ENCODE measurements around the gene DPYD.

DPYD gene

DNA sequence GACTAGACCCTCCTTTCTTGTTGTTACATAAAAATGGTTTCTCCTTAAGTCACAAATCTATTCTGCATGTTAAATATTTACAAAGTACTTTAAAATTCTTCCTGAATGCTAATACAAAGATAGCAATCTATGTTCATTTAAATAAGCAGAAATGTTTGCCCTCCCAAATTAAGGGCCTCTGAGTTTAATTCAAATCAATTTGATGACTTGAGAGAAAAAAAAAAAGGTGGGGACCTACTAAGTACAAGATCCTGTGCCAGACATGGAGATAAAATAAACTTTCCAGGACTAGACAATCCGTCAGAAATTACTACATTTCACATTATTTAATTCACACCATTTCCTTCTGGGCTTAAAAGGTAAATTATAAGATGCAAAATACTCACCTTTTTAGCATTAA lies 548.3 kb downstream of the DPYD start:
- no peak overlapping the region for H3K9ac ChIP-seq (ENCODE audit: low read length)

DNA sequence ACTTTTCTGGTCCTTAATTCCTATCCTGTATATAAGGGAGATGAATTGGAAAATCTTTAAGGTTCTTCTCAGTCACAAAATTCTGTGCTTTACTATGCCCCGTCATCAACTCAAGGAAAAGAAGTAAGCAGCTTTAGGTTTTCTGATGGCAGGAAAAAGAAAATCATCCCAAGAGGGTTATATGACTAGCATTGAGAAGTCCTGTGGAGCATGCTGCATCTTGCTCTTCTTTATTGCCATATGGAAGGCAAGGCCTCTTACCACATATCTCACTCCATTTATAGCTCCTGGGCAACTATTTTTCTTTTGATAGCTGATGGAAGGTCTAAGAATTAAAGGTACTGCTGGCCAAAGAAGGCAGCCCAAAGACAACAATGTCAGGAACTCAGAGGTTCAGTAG lies 552.5 kb downstream of the DPYD start:
- no peaks in the 10 kb centered on the region for H3K79me2 ChIP-seq (ENCODE audit: insufficient read depth, low read length)
- no peak overlapping the region for H3K9ac ChIP-seq (ENCODE audit: low read length)
- no peaks in the 10 kb centered on the region for H3K9me2 ChIP-seq (replicated peaks; ENCODE audit: insufficient read depth, low read length)
- H3K27me3 ChIP-seq (ENCODE audit: low read length): no peaks in the 10 kb centered on the region
- H3K36me3 ChIP-seq (ENCODE audit: low read length): no peaks in the 10 kb centered on the region
- no peak overlapping the region for H3K4me2 ChIP-seq (ENCODE audit: low read depth, low read length, poor library complexity, severe bottlenecking)
- H2AFZ ChIP-seq (ENCODE audit: low read depth, low read length, severe bottlenecking): no peak overlapping the region
- H3K4me3 ChIP-seq (ENCODE audit: insufficient read depth, low read length, poor library complexity, severe bottlenecking): no peak overlapping the region
- H3K27ac ChIP-seq (ENCODE audit: low read depth, low read length): no peak overlapping the region
- H3K9me3 ChIP-seq (ENCODE audit: insufficient read depth, low read length): no peaks in the 10 kb centered on the region
- H3F3A ChIP-seq (ENCODE audit: insufficient read depth): no peaks in the 10 kb centered on the region
- no peaks in the 10 kb centered on the region for H4K20me1 ChIP-seq (ENCODE audit: low read depth, low read length)
- TF ChIP-seq, protein P1, sequence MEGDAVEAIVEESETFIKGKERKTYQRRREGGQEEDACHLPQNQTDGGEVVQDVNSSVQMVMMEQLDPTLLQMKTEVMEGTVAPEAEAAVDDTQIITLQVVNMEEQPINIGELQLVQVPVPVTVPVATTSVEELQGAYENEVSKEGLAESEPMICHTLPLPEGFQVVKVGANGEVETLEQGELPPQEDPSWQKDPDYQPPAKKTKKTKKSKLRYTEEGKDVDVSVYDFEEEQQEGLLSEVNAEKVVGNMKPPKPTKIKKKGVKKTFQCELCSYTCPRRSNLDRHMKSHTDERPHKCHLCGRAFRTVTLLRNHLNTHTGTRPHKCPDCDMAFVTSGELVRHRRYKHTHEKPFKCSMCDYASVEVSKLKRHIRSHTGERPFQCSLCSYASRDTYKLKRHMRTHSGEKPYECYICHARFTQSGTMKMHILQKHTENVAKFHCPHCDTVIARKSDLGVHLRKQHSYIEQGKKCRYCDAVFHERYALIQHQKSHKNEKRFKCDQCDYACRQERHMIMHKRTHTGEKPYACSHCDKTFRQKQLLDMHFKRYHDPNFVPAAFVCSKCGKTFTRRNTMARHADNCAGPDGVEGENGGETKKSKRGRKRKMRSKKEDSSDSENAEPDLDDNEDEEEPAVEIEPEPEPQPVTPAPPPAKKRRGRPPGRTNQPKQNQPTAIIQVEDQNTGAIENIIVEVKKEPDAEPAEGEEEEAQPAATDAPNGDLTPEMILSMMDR (IDR thresholded peaks at IDR 0.05; ENCODE audit: insufficient read depth, low read length, poor library complexity, severe bottlenecking): no peak
- no peak for TF ChIP-seq EZH2phosphoT487 (conservative IDR thresholded peaks at IDR 0.05; ENCODE audit: low read length)

More for the DNA sequence above, 548.3 kb downstream of the DPYD start:
- Histone ChIP-seq H3K4me2 (ENCODE audit: low read depth, low read length, poor library complexity, severe bottlenecking) (no peak overlapping the region), H3K27ac (ENCODE audit: low read depth, low read length) (no peak overlapping the region), H2AFZ (ENCODE audit: low read depth, low read length, severe bottlenecking) (no peak overlapping the region), H3K79me2 (ENCODE audit: insufficient read depth, low read length) (no peaks in the 10 kb centered on the region), H4K20me1 (ENCODE audit: low read depth, low read length) (no peaks in the 10 kb centered on the region), H3K27me3 (ENCODE audit: low read length) (no peaks in the 10 kb centered on the region), H3F3A (ENCODE audit: insufficient read depth) (no peaks in the 10 kb centered on the region), H3K9me2 (replicated peaks; ENCODE audit: insufficient read depth, low read length) (no peaks in the 10 kb centered on the region), H3K9me3 (ENCODE audit: insufficient read depth, low read length) (no peaks in the 10 kb centered on the region), H3K36me3 (ENCODE audit: low read length) (no peaks in the 10 kb centered on the region), H3K4me3 (ENCODE audit: insufficient read depth, low read length, poor library complexity, severe bottlenecking) (no peak overlapping the region)
- no peak for TF ChIP-seq EZH2phosphoT487 (conservative IDR thresholded peaks at IDR 0.05; ENCODE audit: low read length)
- TF ChIP-seq, protein P1 (IDR thresholded peaks at IDR 0.05; ENCODE audit: insufficient read depth, low read length, poor library complexity, severe bottlenecking): no peak

DNA sequence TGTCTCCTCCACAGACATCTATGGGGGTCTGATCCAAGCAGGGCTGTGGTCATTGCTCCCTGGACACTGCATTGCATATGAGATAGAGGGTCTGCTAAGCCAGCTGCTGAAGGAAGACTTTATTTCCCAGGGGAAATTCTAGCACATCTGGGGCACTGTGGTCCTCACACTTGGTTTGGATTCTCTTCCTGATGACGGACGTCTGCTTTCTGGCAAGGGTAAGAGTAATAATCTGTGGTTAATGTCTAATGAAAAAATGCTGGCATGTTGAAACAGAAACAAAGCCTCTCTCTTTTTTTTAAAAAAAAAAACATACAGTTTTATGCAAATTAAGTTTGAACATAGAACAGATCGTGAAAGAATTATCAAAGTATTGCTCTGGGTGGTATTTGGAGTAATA lies 553.9 kb downstream of the DPYD start:
- no peak overlapping the region for H3K9ac ChIP-seq (ENCODE audit: low read length)
- H3K9me3 ChIP-seq (ENCODE audit: insufficient read depth, low read length): no peaks in the 10 kb centered on the region
- no peaks in the 10 kb centered on the region for H3K79me2 ChIP-seq (ENCODE audit: insufficient read depth, low read length)
- no peak overlapping the region for H3K27ac ChIP-seq (ENCODE audit: low read depth, low read length)
- no peaks in the 10 kb centered on the region for H3K36me3 ChIP-seq (ENCODE audit: low read length)
- H3K4me3 ChIP-seq (ENCODE audit: insufficient read depth, low read length, poor library complexity, severe bottlenecking): no peak overlapping the region
- TF ChIP-seq, protein P1 (IDR thresholded peaks at IDR 0.05; ENCODE audit: insufficient read depth, low read length, poor library complexity, severe bottlenecking): no peak
- TF ChIP-seq EZH2phosphoT487 (conservative IDR thresholded peaks at IDR 0.05; ENCODE audit: low read length): no peak
- H3K9me2 ChIP-seq (replicated peaks; ENCODE audit: insufficient read depth, low read length): no peaks in the 10 kb centered on the region
- no peaks in the 10 kb centered on the region for H3K27me3 ChIP-seq (ENCODE audit: low read length)
- no peaks in the 10 kb centered on the region for H4K20me1 ChIP-seq (ENCODE audit: low read depth, low read length)
- H3F3A ChIP-seq (ENCODE audit: insufficient read depth): no peaks in the 10 kb centered on the region
- no peak overlapping the region for H3K4me2 ChIP-seq (ENCODE audit: low read depth, low read length, poor library complexity, severe bottlenecking)
- H2AFZ ChIP-seq (ENCODE audit: low read depth, low read length, severe bottlenecking): no peak overlapping the region

Data from SU-DHL-6 (cell line).